ENCODE results near the gene JUP. TPM values are rescaled to one million over a fixed set of nuclear protein-coding genes. Genes with fewer than 3 reads are reported as not detected.

Gene JUP
- total RNA-seq, 1 experiment from 2014 or later, result 352 TPM

GRCh38 chr17:41813699-41814124 lies 27.2 kb upstream of the JUP start:
- intact Hi-C loops (cut with micrococcal nuclease; ENCODE audit: unreplicated experiment) (no loop called here), in situ Hi-C loops (cut with HindIII; ENCODE audit: low pct_unique_long_range_greater_than_20kb, low sequenced_read_pairs) (no loop called here)
- Histone ChIP-seq H3K9me3 (ENCODE audit: control insufficient read depth, insufficient read depth, low read depth, low read length) (no peaks in the 10 kb centered on the region), H3K27me3 (ENCODE audit: control insufficient read depth, insufficient read depth, low read length) (no peaks in the 10 kb centered on the region), H3K27ac (ENCODE audit: low read length) (peak overlapping the region; percentile 99), H3K4me3 (ENCODE audit: low read depth in 2 of 2, low read length in 2 of 2) (peak overlapping the region; percentile 74 to 80), H3K36me3 (ENCODE audit: control insufficient read depth, insufficient read depth, low read length) (peaks cover 2% of the 10 kb centered on the region), H3K4me1 (ENCODE audit: control insufficient read depth, insufficient read depth, low read length) (peaks cover 25% of the 10 kb centered on the region)
- ChIA-PET POLR2A (no interaction called here), CTCF (no interaction called here)
- ATAC-seq, result no peak
- TF ChIP-seq SIN3A (IDR thresholded peaks at IDR 0.05; ENCODE audit: borderline replicate concordance, insufficient read depth, low read depth, low read length) (no peak), TCF7L2 (IDR thresholded peaks at IDR 0.05; ENCODE audit: low read depth, low read length) (no peak), CTCF (IDR thresholded peaks at IDR 0.05) (no peak), POLR2AphosphoS5 (IDR thresholded peaks at IDR 0.05; ENCODE audit: low read depth, low read length) (no peak)
- TF ChIP-seq, protein P1, sequence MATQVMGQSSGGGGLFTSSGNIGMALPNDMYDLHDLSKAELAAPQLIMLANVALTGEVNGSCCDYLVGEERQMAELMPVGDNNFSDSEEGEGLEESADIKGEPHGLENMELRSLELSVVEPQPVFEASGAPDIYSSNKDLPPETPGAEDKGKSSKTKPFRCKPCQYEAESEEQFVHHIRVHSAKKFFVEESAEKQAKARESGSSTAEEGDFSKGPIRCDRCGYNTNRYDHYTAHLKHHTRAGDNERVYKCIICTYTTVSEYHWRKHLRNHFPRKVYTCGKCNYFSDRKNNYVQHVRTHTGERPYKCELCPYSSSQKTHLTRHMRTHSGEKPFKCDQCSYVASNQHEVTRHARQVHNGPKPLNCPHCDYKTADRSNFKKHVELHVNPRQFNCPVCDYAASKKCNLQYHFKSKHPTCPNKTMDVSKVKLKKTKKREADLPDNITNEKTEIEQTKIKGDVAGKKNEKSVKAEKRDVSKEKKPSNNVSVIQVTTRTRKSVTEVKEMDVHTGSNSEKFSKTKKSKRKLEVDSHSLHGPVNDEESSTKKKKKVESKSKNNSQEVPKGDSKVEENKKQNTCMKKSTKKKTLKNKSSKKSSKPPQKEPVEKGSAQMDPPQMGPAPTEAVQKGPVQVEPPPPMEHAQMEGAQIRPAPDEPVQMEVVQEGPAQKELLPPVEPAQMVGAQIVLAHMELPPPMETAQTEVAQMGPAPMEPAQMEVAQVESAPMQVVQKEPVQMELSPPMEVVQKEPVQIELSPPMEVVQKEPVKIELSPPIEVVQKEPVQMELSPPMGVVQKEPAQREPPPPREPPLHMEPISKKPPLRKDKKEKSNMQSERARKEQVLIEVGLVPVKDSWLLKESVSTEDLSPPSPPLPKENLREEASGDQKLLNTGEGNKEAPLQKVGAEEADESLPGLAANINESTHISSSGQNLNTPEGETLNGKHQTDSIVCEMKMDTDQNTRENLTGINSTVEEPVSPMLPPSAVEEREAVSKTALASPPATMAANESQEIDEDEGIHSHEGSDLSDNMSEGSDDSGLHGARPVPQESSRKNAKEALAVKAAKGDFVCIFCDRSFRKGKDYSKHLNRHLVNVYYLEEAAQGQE (IDR thresholded peaks at IDR 0.05; ENCODE audit: insufficient read depth in 1 of 2, low read depth in 2 of 2, low read length in 1 of 2), result no peak
- BruUV-seq (replicated peaks), result TSS peak; percentile 87
- no peak for DNase-seq (ENCODE audit: low read depth, low spot score)

- in situ Hi-C loops (cut with HindIII; ENCODE audit: low pct_unique_long_range_greater_than_20kb, low sequenced_read_pairs) (no loop called here), intact Hi-C loops (cut with micrococcal nuclease; ENCODE audit: unreplicated experiment) (no loop called here)
- POLR2A ChIA-PET, result no interaction called here
- Histone ChIP-seq H3K27me3 (ENCODE audit: control insufficient read depth, insufficient read depth, low read length) (no peaks in the 10 kb centered on the region), H3K9me3 (ENCODE audit: control insufficient read depth, insufficient read depth, low read depth, low read length) (no peaks in the 10 kb centered on the region), H3K36me3 (ENCODE audit: control insufficient read depth, insufficient read depth, low read length) (peaks cover under 1% of the 10 kb centered on the region), H3K27ac (ENCODE audit: low read length) (peak overlapping the region; percentile 99), H3K4me3 (ENCODE audit: low read depth in 2 of 2, low read length in 2 of 2) (peak overlapping the region; percentile 74 to 80), H3K4me1 (ENCODE audit: control insufficient read depth, insufficient read depth, low read length) (peaks cover 25% of the 10 kb centered on the region)
- no TSS peak for BruUV-seq (replicated peaks)
- ATAC-seq (peak; percentile 1), DNase-seq (ENCODE audit: low read depth, low spot score) (no peak)
- no peak for TF ChIP-seq TCF7L2 (IDR thresholded peaks at IDR 0.05; ENCODE audit: low read depth, low read length)
- no peak for TF ChIP-seq POLR2AphosphoS5 (IDR thresholded peaks at IDR 0.05; ENCODE audit: low read depth, low read length)
- no peak for TF ChIP-seq CTCF (IDR thresholded peaks at IDR 0.05)
- no peak for TF ChIP-seq SIN3A (IDR thresholded peaks at IDR 0.05; ENCODE audit: borderline replicate concordance, insufficient read depth, low read depth, low read length)
- TF ChIP-seq, protein P1 (IDR thresholded peaks at IDR 0.05; ENCODE audit: insufficient read depth in 1 of 2, low read depth in 2 of 2, low read length in 1 of 2), result no peak
- CTCF ChIA-PET, result no interaction called here
Observed at GRCh38 chr17:41813152-41813680, 26.7 kb upstream of the JUP start.
